Frontal cortex (tissue), 4 donors: ENCODE results near the gene NDUFA3. TPM values are rescaled to one million over a fixed set of nuclear protein-coding genes. Genes with fewer than 3 reads are reported as not detected.

Experiments used
- DNase-seq, 2 donors: peaks; one replicate each; pipeline ENCODE4 v3.0.0; 2012; ENCODE audit warnings: low spot score in 2 of 2
- FAIRE-seq: peaks from 2 replicates; lab custom pipeline; 2012; peaks lifted over from hg19 to GRCh38; lab: Jason Lieb, UNC
- total RNA-seq: library from RNA; depleted of rRNA; stranded (reverse); fragments of >200 nt; gene quantifications from one replicate; pipeline ENCODE4 v1.2.3, GENCODE V29; 2014
- donor health status: control.
- donor health status: control.
- donor health status: control.

Gene NDUFA3
- total RNA-seq, 1 donor from 2014 or later = 9.4 TPM

- no peak for FAIRE-seq
Measured at GRCh38 chr19:54106716-54107115, 4.1 kb downstream of the NDUFA3 start.

GRCh38 chr19:54107876-54108490 is 5.3 kb downstream of the NDUFA3 start:
- DNase-seq = no peak
- FAIRE-seq = no peak

More at GRCh38 chr19:54106716-54107115, 4.1 kb downstream of the NDUFA3 start:
- DNase-seq = no peak

- no peak for DNase-seq
- no peak for FAIRE-seq
Measured at GRCh38 chr19:54108496-54108895, 5.8 kb downstream of the NDUFA3 start.

GRCh38 chr19:54109651-54110050 is 7.0 kb downstream of the NDUFA3 start:
- no peak for FAIRE-seq
- DNase-seq = no peak

GRCh38 chr19:54114340-54115108 is 11.9 kb downstream of the NDUFA3 start:
- FAIRE-seq (no peak), DNase-seq (no peak)

GRCh38 chr19:54115109-54116063 is 12.7 kb downstream of the NDUFA3 start, which contains the start of the genes PRPF31 and TFPT:
Gene PRPF31 (plus strand): TSS chr19:54115754. CDS start chr19:54118279, 2,525 bp downstream.
Gene TFPT (minus strand): TSS chr19:54115657. CDS start chr19:54115269, 388 bp downstream.
- no peak for FAIRE-seq

GRCh38 chr19:54121259-54121658 is 18.6 kb downstream of the NDUFA3 start:
- no peak for FAIRE-seq
- no peak for DNase-seq

More at GRCh38 chr19:54115109-54116063, 12.7 kb downstream of the NDUFA3 start, which contains the start of the genes PRPF31 and TFPT:
- DNase-seq = peak; percentile 90 to 95

- DNase-seq (no peak), FAIRE-seq (no peak)
Measured at GRCh38 chr19:54123682-54124081, 21.0 kb downstream of the NDUFA3 start.

GRCh38 chr19:54124393-54124792 is 21.7 kb downstream of the NDUFA3 start:
- DNase-seq = no peak
- FAIRE-seq = no peak

GRCh38 chr19:54125713-54126112 is 23.1 kb downstream of the NDUFA3 start:
- DNase-seq (no peak), FAIRE-seq (no peak)

GRCh38 chr19:54127688-54128440 is 25.2 kb downstream of the NDUFA3 start:
- DNase-seq (no peak), FAIRE-seq (no peak)

GRCh38 chr19:54128441-54128725 is 25.7 kb downstream of the NDUFA3 start:
- FAIRE-seq (no peak), DNase-seq (no peak)

- FAIRE-seq (no peak), DNase-seq (no peak)
Measured at GRCh38 chr19:54128796-54129616, 26.4 kb downstream of the NDUFA3 start.

- FAIRE-seq = no peak
- no peak for DNase-seq
Measured at GRCh38 chr19:54129617-54129996, 27.0 kb downstream of the NDUFA3 start.

GRCh38 chr19:54133312-54133956 is 30.8 kb downstream of the NDUFA3 start:
- no peak for FAIRE-seq
- DNase-seq = no peak

GRCh38 chr19:54133957-54134590 is 31.4 kb downstream of the NDUFA3 start:
- DNase-seq (no peak), FAIRE-seq (no peak)

GRCh38 chr19:54136086-54136863 is 33.6 kb downstream of the NDUFA3 start:
- FAIRE-seq (no peak), DNase-seq (no peak)
